ENCODE data around the gene ORM2. TPM values are rescaled to one million over a fixed set of nuclear protein-coding genes. Genes with fewer than 3 reads are reported as not detected.

ORM2 gene
- total and polyA plus RNA-seq, 2 experiments from 2014 or later, result 0.76 TPM

DNA sequence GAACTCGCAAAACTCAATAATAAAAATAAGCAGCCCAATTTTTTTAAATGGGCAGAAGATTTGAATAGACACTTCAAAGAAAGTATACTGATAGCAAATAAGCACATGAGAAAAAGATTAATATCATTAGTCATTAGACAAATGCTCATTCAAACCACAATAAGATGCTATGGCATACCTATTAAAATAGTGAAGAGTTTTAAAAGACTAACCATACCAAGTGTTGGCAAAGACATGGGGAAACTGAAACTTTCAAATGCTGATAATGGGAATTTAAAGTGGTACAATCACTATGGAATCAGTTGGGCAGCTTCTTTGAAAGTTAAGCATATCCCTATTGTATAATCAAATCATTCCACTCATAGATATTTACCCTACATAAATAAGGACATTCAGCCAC is 33.3 kb upstream of the ORM2 start:
- Histone ChIP-seq H3K9me2 (ENCODE audit: insufficient read depth) (no peaks in the 10 kb centered on the region), H3K36me3 (ENCODE audit: insufficient read depth) (peaks cover 34% of the 10 kb centered on the region), H2AFZ (no peak overlapping the region), H3K27ac (ENCODE audit: low read depth) (no peak overlapping the region), H3K4me2 (no peak overlapping the region), H3K4me3 (no peak overlapping the region), H3K27me3 (ENCODE audit: insufficient read depth) (no peaks in the 10 kb centered on the region), H4K20me1 (replicated peaks; ENCODE audit: insufficient read depth) (no peaks in the 10 kb centered on the region), H3K4me1 (ENCODE audit: insufficient read depth) (no peaks in the 10 kb centered on the region), H3K79me2 (replicated peaks; ENCODE audit: insufficient read depth) (no peaks in the 10 kb centered on the region), H3F3A (replicated peaks; ENCODE audit: low read depth) (no peaks in the 10 kb centered on the region)
- Mint-ChIP-seq H3K9me3 (peaks cover 19% of the 10 kb centered on the region), H3K27ac (no peak overlapping the region), H3K4me3 (no peak overlapping the region), H3K4me1 (no peaks in the 10 kb centered on the region), H3K36me3 (ENCODE audit: low read depth) (peaks cover 52% of the 10 kb centered on the region), H3K27me3 (ENCODE audit: insufficient read depth, low read depth, poor library complexity) (no peaks in the 10 kb centered on the region)
- DNase-seq (ENCODE audit: low spot score) (no peak), ATAC-seq (no peak)
- TF ChIP-seq STAT1 (IDR thresholded peaks at IDR 0.05; ENCODE audit: unreplicated experiment) (no peak), EZH2 (IDR thresholded peaks at IDR 0.05; ENCODE audit: low read depth, unreplicated experiment) (no peak), JUNB (IDR thresholded peaks at IDR 0.05; ENCODE audit: unreplicated experiment) (no peak), POLR2AphosphoS5 (IDR thresholded peaks at IDR 0.05; ENCODE audit: low read depth) (no peak), CREB1 (CRISPR knock-in tag; IDR thresholded peaks at IDR 0.05; ENCODE audit: low read depth) (no peak)
- TF ChIP-seq, protein P1, sequence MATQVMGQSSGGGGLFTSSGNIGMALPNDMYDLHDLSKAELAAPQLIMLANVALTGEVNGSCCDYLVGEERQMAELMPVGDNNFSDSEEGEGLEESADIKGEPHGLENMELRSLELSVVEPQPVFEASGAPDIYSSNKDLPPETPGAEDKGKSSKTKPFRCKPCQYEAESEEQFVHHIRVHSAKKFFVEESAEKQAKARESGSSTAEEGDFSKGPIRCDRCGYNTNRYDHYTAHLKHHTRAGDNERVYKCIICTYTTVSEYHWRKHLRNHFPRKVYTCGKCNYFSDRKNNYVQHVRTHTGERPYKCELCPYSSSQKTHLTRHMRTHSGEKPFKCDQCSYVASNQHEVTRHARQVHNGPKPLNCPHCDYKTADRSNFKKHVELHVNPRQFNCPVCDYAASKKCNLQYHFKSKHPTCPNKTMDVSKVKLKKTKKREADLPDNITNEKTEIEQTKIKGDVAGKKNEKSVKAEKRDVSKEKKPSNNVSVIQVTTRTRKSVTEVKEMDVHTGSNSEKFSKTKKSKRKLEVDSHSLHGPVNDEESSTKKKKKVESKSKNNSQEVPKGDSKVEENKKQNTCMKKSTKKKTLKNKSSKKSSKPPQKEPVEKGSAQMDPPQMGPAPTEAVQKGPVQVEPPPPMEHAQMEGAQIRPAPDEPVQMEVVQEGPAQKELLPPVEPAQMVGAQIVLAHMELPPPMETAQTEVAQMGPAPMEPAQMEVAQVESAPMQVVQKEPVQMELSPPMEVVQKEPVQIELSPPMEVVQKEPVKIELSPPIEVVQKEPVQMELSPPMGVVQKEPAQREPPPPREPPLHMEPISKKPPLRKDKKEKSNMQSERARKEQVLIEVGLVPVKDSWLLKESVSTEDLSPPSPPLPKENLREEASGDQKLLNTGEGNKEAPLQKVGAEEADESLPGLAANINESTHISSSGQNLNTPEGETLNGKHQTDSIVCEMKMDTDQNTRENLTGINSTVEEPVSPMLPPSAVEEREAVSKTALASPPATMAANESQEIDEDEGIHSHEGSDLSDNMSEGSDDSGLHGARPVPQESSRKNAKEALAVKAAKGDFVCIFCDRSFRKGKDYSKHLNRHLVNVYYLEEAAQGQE (IDR thresholded peaks at IDR 0.05; ENCODE audit: unreplicated experiment), result no peak
- TF ChIP-seq, protein P2, sequence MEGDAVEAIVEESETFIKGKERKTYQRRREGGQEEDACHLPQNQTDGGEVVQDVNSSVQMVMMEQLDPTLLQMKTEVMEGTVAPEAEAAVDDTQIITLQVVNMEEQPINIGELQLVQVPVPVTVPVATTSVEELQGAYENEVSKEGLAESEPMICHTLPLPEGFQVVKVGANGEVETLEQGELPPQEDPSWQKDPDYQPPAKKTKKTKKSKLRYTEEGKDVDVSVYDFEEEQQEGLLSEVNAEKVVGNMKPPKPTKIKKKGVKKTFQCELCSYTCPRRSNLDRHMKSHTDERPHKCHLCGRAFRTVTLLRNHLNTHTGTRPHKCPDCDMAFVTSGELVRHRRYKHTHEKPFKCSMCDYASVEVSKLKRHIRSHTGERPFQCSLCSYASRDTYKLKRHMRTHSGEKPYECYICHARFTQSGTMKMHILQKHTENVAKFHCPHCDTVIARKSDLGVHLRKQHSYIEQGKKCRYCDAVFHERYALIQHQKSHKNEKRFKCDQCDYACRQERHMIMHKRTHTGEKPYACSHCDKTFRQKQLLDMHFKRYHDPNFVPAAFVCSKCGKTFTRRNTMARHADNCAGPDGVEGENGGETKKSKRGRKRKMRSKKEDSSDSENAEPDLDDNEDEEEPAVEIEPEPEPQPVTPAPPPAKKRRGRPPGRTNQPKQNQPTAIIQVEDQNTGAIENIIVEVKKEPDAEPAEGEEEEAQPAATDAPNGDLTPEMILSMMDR (conservative IDR thresholded peaks at IDR 0.05; ENCODE audit: low read depth in 2 of 2), result no peak

DNA sequence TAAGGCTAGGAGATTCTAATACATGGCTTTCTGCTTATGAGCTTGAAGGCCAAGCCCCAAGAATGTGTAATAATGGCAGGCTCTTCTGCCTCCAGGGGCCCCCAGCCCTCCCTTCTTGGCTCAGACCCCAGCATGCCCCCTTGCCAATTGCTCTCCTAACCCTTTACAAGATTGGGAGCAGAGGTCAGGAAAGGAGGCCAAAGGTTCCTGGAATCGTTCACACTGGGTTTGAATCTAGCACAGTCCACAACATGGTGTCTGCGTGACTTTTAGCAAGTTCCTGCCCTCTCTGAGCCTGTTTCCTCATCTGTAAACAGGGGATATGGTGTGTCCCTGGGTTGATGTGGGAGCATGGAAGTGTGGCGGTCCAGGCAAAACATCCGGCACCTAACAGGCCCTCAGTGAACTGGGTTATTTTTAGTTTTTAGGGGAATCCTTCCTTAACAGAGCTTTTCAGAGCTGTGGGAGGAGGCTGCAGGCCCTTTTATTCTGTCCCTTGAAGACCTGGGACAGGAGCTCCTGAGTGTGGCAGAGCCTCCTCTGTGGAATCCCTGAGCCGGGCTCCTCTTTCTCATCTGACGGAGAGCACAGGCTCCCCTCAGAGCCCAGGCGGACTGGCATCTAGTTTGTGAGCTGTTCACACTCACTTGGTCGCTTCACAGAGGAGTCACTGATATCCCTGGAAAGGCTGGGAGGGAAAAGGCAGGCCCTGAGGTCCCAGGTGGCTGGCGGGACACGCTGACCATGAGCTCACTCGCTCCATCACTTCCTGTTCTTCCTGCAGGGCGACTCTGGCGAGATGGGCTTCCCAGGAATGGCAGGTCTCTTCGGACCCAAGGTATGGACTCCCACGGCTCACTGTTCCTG is 30.1 kb upstream of the ORM2 start:
- H3K4me1 ChIP-seq (ENCODE audit: insufficient read depth), result no peaks in the 10 kb centered on the region
- DNase-seq (ENCODE audit: low spot score) (no peak), ATAC-seq (no peak)
- H3K4me2 ChIP-seq, result no peak overlapping the region
- H3K4me1 Mint-ChIP-seq, result no peaks in the 10 kb centered on the region
- H3K27ac Mint-ChIP-seq, result no peak overlapping the region
- peaks cover 17% of the 10 kb centered on the region for H3K9me3 Mint-ChIP-seq
- no peak overlapping the region for H3K4me3 Mint-ChIP-seq
- no peak overlapping the region for H3K27ac ChIP-seq (ENCODE audit: low read depth)
- peaks cover 17% of the 10 kb centered on the region for H3K36me3 ChIP-seq (ENCODE audit: insufficient read depth)
- no peaks in the 10 kb centered on the region for H3K27me3 ChIP-seq (ENCODE audit: insufficient read depth)
- H3K36me3 Mint-ChIP-seq (ENCODE audit: low read depth), result peaks cover 35% of the 10 kb centered on the region
- H3K4me3 ChIP-seq, result no peak overlapping the region
- H3K79me2 ChIP-seq (replicated peaks; ENCODE audit: insufficient read depth), result no peaks in the 10 kb centered on the region
- H2AFZ ChIP-seq, result no peak overlapping the region
- H4K20me1 ChIP-seq (replicated peaks; ENCODE audit: insufficient read depth), result no peaks in the 10 kb centered on the region
- H3F3A ChIP-seq (replicated peaks; ENCODE audit: low read depth), result no peaks in the 10 kb centered on the region
- peaks cover 2% of the 10 kb centered on the region for H3K27me3 Mint-ChIP-seq (ENCODE audit: insufficient read depth, low read depth, poor library complexity)
- H3K9me2 ChIP-seq (ENCODE audit: insufficient read depth), result no peaks in the 10 kb centered on the region
- TF ChIP-seq, protein P1 (IDR thresholded peaks at IDR 0.05; ENCODE audit: unreplicated experiment), result no peak
- TF ChIP-seq, protein P3, sequence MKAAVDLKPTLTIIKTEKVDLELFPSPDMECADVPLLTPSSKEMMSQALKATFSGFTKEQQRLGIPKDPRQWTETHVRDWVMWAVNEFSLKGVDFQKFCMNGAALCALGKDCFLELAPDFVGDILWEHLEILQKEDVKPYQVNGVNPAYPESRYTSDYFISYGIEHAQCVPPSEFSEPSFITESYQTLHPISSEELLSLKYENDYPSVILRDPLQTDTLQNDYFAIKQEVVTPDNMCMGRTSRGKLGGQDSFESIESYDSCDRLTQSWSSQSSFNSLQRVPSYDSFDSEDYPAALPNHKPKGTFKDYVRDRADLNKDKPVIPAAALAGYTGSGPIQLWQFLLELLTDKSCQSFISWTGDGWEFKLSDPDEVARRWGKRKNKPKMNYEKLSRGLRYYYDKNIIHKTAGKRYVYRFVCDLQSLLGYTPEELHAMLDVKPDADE (IDR thresholded peaks at IDR 0.05), result no peak
- no peak for TF ChIP-seq ZNF331 (CRISPR knock-in tag; IDR thresholded peaks at IDR 0.05; ENCODE audit: low read depth)
